Hindlimb muscle (tissue), 1 donor: ENCODE measurements around the gene OR8G1. TPM values are rescaled to one million over a fixed set of nuclear protein-coding genes. Genes with fewer than 3 reads are reported as not detected.
"Not testable (repeated sequence)": the region's sequence is repeated elsewhere in the genome, so short reads cannot be mapped to it uniquely, and the experiment has no call there.

Experiments
- DNase-seq: peaks from one replicate; pipeline ENCODE4 v3.0.0-alpha.2; 2013
- polyA plus RNA-seq: library from polyadenylated mRNA; unstranded; fragments of 120-200 nt; gene quantifications from one replicate; pipeline ENCODE4 v1.2.1, GENCODE V29; 2013; ENCODE audit not compliant: insufficient read length

OR8G1 gene
- not detected for polyA plus RNA-seq

- no peak for DNase-seq
These were observed at the start of gene OR8G1 for GRCh38 chr11:124240621-124241397. Gene OR8G1 (plus strand): TSS chr11:124241095. CDS start chr11:124249676, 8,581 bp downstream.

DNA sequence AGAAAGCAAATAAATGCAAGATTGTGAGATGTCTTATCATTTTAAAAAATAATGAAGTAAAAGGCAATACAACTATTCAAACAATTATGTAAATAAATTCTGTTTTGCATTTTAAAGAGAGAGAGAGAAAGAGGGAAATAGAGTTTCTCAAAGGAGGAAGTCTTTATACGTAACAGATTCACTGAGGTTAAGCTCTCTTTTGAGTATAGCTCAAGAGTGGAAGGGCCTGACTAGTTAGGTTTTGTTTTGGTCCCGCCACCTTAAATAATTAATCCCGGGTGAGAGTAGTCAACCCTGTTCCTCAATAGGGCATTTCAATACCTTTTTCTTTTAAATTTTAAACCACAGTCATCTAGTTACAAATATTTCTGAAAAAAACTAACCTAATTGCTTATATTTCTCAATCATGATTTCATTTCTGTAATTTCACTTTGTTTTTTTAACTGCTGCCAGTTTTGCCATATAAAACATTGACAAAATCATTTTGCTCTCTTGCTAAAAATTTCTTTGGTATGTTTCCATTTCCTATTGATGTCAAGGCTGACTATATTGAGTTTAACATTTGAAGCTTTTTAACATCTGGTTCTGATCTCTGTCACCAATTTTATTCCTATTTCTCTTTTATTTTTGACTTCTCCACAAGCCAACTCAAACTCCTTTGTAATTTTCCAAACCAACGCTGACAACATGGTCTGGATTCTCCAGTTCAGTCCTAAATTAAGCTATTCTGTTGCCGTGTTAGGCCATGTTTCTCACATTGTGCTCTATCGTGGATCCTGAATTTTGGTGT is 47.5 kb upstream of the OR8G1 start:
- DNase-seq = no peak

GRCh38 chr11:124194293-124195188 is 46.4 kb upstream of the OR8G1 start:
- peak; percentile 36 for DNase-seq

DNA sequence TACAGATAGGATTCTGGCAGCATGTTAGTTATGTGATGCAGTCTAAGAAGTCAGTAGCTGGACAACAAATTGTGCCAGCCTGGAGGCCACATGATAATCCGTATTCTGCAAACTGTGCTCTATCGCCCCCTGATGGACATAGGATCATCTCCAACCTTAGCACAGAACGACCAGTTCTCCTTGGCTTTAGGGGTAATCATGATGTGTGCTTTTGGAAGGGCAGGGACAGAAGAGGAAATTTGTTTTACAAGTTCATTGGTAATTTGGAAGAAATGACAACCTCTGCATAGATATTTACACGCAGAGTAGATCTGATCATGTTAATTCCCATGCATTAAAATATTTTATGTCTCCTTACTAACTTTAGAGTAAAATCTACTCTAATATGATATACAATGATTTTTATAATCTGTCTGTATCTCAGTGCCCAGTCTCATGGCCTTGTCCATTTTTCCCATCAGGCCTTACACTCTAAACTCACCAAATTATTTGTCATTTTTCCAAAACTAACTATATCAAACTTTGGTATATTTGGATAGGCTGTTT is 45.6 kb upstream of the OR8G1 start:
- DNase-seq = peak; percentile 33

DNA sequence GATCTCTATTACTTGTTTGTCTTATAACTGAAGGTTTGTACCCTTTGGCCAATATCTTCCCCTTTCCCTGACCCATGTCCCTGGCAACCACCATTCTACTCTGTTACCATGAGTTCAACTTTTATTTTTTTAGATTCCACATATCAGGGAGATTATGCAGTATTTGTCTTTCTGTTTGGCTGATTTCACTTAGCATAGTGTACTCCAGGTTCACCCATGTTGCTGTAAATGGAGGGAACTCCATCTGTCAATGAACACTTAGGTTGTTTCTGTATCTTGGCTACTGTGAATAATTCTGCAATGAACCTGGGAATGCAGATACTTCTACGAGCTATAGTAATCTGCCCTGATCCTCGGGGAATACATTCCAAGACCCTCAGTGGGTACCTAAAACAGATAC is 42.9 kb upstream of the OR8G1 start:
- DNase-seq = no peak

GRCh38 chr11:124198897-124199296 is 42.0 kb upstream of the OR8G1 start:
- no peak for DNase-seq

GRCh38 chr11:124199702-124200101 is 41.2 kb upstream of the OR8G1 start:
- DNase-seq = no peak

GRCh38 chr11:124200671-124201070 is 40.2 kb upstream of the OR8G1 start:
- no peak for DNase-seq

DNA sequence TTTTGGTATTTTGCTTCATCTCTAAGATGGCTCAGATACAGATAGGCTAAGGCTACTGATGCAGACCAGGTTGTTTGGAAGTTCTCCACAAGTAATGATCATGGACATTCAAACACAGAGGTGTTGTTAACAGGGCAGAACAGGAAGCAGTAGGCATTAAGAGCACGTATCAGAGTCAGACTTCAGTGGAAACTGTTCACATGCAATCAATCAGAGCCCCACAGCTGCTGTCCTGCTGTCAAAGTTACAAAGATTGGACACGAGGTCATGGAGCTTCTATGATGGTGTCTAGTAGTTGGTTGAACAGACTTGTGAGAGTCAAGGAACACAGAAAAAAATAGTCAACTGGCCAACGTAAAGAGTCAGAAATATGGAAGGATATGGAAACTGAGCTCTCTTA is 37.9 kb upstream of the OR8G1 start:
- no peak for DNase-seq

- no peak for DNase-seq
These were observed 36.9 kb upstream of the OR8G1 start for GRCh38 chr11:124204008-124204407.

- DNase-seq = no peak
These were observed 33.6 kb upstream of the OR8G1 start for GRCh38 chr11:124207102-124207792.

- no peak for DNase-seq
These were observed 31.0 kb upstream of the OR8G1 start for GRCh38 chr11:124209824-124210357.

DNA sequence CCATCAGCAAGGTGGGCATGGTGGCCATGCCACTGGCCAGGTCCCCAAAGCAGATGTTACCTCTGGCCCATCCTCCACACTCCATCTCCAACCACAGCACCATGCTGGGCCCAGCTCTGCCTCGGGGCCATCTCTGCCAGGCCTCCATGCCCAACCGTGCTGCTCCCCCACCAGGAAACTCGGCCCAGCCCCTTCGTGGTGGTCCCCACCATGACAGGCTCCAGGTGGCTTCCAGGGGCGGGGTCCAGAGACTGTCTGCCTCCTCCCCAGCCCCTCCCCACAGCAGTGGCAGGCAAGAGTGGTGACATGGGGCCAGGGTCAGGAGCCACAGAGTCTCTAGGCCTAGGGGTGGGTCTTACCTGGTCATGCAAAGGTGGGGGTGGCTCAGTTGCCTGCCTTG is 30.5 kb upstream of the OR8G1 start:
- no peak for DNase-seq

GRCh38 chr11:124211321-124211720 is 29.6 kb upstream of the OR8G1 start:
- no peak for DNase-seq

DNA sequence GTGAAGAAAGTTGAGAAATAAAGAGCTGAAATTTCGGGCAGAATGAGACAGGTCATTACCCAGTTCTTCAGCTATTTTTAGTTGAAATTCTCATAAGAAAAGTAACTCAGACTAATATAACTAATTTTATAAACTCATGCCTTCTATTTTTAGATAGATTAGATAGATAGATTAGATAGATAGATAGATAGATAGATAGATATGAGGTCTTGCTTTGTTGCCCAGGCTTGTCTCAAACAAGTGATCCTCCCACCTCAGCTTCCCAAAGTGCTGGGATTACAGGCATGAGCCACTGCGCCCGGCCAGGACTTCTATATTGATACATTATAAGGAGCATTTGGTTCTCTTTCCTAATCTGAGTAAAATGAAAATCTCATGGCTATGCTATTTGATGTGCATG is 26.9 kb upstream of the OR8G1 start:
- no peak for DNase-seq

DNA sequence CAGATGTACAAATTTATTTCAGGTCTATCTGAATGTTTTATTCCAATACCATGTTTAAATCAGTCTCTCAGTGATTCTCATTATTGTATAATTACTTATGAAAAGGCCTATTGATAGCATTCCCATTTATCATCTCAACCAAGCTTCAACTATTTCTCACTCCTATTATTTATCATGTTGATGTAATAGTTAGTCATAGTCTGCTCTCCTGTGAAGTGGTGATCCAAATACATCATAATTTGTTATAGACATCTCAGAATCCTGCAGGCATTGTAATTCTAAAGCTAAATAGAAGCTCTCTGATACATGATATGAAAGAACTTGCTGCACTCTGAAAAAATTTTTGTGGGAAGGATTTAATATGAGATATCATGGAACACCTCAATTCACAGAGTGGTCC is 21.8 kb upstream of the OR8G1 start:
- DNase-seq = no peak

- DNase-seq = no peak
These were observed 18.5 kb upstream of the OR8G1 start for GRCh38 chr11:124222407-124222806.

DNA sequence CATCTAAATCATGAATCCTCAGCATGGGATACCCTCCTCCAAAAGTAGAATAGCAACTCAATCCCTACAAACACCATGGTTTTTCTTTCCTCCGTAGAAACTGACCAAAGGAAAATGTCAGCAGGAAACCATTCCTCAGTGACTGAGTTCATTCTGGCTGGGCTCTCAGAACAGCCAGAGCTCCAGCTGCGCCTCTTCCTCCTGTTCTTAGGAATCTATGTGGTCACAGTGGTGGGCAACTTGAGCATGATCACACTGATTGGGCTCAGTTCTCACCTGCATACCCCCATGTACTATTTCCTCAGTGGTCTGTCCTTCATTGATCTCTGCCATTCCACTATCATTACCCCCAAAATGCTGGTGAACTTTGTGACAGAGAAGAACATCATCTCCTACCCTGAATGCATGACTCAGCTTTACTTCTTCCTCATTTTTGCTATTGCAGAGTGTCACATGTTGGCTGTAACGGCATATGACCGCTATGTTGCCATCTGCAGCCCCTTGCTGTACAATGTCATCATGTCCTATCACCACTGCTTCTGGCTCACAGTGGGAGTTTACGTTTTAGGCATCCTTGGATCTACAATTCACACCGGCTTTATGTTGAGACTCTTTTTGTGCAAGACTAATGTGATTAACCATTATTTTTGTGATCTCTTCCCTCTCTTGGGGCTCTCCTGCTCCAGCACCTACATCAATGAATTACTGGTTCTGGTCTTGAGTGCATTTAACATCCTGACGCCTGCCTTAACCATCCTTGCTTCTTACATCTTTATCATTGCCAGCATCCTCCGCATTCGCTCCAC is 16.1 kb upstream of the OR8G1 start:
- not testable (repeated sequence) for DNase-seq

GRCh38 chr11:124225471-124225870 is 15.4 kb upstream of the OR8G1 start:
- no peak for DNase-seq

DNA sequence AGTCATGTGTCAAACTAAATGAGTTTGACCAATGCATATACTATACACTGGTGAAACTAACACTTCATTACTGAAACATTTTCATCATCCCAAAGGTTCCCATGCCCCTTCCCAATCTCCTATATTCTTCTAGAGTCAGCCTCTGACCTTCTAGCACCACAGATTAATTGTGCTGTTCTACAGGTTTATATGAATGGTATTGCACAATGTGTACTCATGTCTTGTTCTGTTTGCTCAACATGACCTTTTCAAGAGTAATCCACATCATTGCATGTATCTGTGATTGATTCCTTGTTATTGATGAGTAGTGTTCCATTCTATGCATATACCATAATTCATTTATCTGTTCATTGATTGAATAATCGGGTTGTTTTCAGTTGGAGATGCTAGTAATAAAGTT is 7.5 kb upstream of the OR8G1 start:
- no peak for DNase-seq

DNA sequence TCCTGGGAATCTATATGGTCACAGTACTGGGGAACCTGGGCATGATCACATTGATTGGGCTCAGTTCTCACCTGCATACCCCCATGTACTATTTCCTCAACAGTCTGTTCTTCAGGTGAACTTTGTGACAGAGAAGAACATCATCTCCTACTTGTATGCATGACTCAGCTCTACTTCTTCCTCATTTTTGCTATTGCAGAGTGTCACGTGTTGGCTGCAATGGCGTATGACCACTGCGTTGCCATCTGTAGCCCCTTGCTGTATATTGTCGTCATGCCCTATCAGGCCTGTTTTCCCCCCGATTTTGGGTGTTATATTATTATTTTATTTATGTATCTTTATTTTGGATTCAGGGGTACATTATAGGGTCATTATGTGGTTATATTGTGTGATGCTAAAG is 2.4 kb upstream of the OR8G1 start:
- DNase-seq = no peak
